A204.1 (cell line): ENCODE data around the gene AEN.
A peak's percentile ranks its signal among the peaks of the same experiment; 100 is the strongest.

ENCODE experiments used
- FAIRE-seq: peaks from 2 replicates; lab custom pipeline; 2012; peaks lifted over from hg19 to GRCh38; lab: Jason Lieb, UNC

AEN gene

GRCh38 chr15:88620995-88621772 is at the start of gene AEN:
AEN (plus strand) TSS chr15:88621340; CDS start chr15:88626210, 4,870 bp downstream.
- FAIRE-seq = peak; percentile 88

DNA sequence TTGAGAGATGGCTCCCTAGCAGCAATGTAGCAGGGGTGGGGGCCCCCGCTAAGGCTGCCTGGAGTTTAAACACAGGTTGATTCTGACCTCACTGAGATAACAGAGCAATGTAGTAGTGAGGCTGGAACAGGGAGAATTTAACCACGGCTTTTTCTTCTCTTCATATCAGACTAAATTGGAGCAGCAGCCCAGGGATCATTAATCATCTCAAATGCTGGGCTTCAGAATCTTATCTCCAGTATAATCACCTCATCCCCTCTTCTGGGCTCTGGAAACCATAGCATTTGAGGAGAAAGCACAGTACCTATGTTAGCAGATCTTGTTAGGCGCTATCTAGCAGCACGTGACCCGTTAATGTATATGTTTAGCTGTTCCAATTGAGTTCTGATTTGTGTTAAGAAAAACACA is 49.3 kb upstream of the AEN start:
- no peak for FAIRE-seq

DNA sequence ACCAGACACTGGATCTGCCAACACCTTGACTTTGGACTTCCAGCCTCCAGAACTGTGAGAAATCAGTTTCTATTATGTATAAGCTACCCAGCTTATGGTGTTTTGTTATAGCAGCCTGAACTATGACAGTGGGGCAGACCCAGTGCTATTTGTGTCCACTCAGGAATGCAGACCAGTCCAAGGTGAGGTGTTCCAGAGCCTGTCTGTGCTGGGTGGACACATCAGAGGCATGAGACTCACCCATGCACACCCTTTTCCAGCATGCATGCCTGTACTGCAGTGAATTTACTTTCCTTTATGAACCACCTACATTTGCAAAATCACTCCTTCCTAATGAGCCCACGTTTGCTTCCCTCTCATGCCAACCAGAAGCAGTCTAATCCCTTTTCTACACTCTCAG is 47.1 kb upstream of the AEN start:
- no peak for FAIRE-seq

- no peak for FAIRE-seq
These were observed 46.5 kb upstream of the AEN start for GRCh38 chr15:88574655-88575054.

GRCh38 chr15:88579322-88579721 is 41.8 kb upstream of the AEN start:
- FAIRE-seq = no peak

GRCh38 chr15:88580532-88580931 is 40.6 kb upstream of the AEN start:
- no peak for FAIRE-seq

DNA sequence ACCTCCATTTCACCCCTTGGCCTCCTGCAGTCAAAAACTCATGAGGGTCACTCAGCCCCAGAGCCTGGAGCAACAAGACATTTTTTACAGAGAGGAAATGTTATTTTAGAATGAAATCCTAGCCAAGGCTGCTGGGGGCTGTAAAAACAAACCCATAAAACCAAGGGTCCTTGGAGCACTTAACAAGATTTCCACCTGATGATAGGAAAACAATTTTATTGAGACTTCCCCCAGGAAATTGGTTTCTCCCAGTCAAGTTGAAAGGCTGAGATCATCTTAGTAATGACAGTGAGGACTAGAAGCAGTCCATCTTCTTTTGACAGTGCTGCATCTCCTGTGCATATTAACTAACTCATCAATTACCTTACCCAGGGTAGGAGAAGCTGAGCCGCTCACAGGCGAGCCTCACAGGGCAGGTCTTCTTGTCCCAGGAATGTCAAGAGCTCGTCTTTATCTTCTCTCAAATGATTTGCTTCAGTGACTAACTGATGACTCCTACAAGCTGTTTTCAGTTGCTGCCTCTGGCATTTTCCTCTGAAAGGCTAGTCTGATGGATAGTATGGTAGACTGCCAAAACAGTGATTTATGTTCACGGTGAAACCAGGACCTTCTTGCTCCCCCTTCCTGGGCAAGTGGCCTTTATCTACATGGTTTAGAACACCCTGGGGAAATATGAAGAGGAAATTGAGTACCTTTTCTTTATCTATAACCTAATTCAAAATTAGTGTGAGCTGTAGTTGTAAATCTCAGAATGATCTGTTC is 34.6 kb upstream of the AEN start:
- FAIRE-seq = no peak

- FAIRE-seq = no peak
These were observed 30.4 kb upstream of the AEN start for GRCh38 chr15:88590759-88591158.

DNA sequence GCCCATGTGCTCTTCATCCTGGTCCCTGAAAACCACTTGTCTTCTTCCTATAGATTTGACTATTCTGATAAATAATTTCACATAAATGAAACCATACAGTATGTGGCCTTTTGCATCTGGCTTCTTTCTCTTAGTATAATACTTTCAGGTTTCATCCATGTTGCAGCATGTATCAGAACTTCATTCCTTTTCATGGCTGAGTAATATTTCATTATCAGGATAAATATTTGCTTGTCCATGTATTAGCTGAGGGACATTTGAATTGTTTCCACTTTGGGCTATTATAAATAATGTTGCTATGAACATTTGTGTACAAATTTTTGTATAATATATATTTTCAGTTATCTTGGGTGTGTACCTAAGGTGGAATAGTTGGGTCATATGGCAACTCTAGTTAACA is 29.8 kb upstream of the AEN start:
- FAIRE-seq = no peak

GRCh38 chr15:88603885-88604284 is 17.3 kb upstream of the AEN start:
- FAIRE-seq = no peak

DNA sequence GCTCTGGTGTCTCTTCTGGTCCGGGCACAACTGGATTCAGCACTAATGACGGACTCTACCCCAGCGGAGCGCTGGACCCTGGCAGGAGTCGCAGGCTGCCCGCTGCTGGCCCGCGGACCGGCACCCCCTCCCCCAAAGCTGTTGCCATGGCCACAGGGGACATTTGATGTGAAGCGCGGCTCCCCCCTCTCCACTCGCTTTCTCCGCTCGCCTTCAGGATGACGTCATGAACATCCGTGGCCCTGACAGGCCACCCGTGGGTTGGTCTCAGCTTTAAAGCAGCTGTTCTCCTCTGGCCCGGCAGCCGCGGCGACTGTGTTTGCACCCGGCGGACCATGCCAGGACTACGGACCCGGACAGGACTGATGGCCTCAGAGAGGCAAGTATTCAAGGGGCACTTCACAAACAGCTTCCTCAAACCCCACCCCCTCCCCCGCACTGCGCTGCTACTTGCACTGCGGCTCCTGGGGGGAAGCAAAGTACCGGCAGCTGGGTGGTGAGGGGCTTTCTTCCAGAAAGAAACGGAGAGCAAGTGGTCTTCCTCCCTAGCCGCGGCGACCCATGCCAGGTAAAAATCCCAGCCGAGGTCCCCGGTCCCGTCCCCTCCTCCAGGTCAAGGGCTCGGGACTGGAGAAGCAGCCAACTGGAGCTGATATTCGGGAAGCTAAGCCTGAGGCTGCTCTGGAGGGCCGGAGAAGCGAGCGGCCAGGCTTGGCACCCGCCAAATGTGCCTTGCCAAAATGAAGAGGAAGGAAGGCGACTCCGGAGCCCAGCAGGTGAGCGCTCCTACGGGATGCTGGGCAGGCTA is 16.6 kb upstream of the AEN start:
- FAIRE-seq = no peak

DNA sequence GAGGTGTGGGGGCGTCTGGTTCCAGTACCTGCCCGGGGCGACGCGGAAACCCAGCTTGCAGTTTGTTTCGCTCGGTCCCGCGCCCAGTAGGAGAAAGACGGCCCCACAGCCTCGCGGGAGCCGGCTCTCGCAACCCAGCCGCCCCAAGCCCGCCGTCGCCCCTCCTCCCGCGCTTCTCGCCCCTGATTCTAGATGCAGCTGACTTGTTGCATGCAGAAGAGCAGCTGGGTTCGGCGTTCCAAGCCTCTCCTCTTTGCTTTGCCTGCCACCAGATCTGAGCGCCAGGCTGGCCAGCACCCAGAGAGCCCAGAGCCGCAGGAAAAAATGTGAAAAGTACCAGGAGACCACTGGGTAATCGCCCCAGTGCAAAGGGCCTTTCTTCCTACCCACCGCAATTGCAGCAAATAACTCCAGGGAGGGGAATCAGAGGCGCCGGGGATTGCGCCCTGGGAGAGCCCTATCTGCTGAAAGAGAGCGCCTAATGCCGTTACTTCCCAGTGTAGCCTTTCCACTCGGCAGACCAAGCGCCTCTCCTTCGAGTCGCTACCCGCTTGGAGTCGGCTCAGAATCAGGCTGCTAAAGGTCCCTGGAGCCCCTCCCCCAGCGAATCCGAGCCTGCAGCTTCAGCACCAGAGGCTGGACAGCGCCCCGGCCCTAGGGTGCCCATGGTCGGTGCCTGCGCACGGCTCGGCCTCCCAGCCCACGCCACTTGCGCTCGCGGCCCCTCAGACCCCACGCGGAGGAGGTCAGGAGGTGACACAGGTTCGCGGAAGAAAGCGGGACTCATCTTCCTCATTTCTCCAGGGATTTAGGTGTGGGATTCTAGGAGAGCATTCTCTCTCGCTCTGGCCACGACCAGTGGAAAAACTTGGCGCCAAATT is 15.7 kb upstream of the AEN start:
- no peak for FAIRE-seq

DNA sequence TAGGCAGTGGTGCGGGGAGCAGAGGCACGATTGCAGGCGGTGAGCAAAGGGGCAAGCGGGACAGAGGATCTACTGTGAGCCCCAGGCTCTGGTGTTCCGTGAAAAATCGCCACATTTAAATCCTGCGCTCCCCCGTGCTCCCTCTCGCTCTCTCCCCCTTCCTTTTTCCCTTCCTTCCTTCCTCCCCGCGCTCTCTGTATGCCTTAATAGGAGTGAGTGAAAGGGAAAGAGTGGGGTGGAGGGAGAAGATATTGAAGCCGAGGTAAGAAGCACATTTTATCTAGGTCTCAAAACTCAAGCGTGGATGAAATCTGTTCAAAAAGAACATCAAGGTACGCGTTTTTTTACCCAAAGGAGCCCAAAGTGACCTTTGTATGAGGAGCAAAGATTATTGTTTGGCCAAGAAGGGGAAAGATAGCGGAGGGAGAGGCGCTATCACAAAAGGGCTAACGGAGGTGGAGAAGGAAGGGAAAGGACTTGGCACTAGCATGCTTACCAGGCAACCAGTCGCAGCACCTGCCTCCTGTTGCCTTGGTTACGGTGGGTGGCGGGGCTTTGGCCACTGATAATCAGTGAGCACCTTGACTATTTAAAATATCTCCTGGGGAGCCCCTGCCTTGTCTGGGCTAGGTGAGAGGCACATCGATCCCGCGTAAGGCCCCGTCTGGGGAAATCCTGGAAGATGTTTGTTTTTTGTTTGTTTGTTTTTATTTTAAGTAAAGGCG is 14.9 kb upstream of the AEN start:
- no peak for FAIRE-seq

GRCh38 chr15:88607951-88608350 is 13.2 kb upstream of the AEN start:
- FAIRE-seq = no peak

DNA sequence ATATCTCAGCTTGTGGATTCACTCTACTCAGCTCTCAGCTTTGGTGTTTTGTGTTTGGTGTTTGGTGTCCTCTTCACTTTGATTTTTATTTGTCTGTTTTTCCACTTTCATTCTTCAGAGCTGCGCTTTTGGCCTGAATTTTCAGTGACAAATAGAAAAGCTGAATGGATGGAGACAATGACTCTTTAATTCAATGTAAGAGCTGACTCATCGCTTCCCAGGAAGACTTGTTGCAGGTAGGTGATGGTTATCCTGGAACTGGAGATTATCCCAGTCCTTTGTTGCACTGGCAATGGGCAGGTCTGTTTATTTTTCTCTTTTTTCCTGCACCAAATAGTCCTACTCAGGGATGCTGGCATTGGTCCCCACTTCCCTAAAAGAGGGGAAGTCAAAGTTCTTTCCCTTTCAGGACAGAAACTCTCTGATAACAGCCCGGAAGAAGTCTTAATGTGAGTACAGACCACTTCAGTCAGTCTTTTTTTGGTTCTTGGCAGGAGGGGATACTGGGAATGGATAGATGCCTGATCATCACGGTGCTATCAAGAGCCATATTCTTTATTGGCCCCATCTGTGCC is 12.4 kb upstream of the AEN start:
- no peak for FAIRE-seq

DNA sequence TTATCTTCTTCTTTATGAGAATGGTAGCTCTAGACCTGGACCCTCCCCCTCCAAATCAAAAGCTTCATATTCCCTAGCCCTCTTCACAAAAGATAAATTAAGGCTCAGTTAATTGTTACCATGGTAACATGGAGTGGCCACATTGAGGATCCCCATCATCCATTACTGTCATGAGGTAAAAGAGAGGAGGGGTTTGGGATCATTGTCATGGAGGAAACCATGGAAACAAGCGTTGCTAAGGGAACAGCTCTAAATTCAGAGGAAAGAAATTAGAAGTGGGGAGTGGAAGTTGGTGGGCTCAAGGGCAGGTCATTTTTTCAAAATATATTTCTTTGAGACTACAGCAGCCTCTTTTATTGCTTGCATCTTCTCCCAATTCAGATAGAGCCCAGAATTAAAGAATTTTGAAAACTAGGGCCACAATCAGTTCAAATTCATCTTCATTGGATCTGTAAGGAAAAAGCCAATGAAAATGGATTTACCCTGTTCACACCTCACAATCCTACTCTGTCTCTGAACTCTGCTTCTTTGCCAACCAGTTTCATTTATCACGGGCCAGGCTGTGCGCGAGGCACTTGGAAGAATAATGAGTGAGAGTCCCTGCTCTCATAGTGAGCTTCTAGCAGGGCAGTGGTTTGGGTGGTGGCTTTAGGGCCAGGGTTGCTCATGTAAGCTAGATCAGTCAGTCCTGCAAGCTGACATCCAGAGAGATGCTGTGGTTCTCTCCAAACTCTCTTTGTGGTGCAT is 11.6 kb upstream of the AEN start:
- no peak for FAIRE-seq

- no peak for FAIRE-seq
These were observed 10.4 kb upstream of the AEN start for GRCh38 chr15:88610701-88611231.

DNA sequence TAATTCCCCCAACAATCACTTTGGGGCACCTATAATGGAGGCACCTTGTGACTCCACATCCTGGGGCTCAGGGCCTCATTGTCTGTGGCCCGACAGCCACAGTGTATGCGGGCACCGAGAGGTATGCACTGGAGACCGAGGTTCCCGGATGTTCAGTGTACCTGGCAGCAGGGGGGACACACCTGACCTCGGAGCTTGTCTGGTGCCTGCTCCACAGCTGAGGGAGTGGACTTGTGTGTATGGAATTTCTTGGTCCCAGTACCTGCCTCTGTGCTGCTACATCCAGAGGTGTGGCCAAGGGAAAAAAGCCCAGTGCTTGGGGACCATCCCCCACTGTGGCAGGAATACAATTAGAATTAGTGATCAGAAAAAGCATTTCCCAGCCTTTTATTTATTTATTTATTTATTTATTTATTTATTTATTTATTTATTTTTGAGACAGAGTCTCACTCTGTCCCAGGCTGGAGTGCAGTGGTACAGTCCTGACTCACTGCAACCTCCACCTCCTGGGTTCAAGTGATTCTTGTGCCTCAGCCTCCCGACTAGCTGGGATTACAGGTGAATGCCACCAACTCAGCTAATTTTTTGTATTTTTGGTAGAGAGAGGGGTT is 8.8 kb upstream of the AEN start:
- no peak for FAIRE-seq
